Measurements from ENCODE around the gene TUBA4A. TPM values are rescaled to one million over a fixed set of nuclear protein-coding genes. Genes with fewer than 3 reads are reported as not detected.

The TUBA4A gene
- polyA plus RNA-seq, 1 donor (not counting 4 experiments of a cell fraction or from before 2014, with no cell fraction given): 524 TPM

DNA sequence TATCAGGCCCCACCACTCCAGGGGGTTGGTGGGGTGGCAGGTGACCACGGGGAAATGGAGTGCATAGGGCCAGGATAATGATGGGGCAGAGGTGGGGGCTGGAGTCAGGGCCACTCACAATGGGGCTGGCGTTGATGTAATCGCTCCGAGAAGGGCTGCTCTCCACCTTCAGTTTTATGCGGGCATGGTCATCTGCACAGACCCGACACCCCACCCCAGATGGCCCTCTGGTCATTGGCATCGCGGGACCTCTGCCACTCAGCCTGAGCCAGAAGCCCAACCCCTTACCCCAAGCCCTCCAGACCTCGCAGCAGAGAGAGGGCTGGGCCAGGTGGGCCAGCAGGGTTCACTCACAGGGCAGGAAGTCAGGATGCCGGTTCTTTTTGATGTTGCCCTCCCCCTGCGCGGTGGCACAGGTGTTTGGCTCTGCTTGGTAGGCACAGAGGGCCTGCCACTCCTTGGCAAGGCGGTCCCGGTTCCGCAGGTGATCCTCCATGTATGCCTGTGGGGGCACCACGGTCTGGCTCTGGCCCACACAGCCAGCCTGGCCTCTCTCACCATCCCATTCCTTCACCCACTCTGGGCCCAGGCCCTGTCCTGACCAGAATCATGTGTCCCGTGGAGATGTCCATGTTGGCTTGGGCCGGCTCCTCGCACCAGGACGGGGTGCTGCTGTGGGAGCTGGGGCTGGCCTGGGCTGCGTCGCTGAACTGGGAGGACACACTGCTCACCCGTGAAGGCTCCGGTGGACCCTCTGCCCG is 43.1 kb upstream of the TUBA4A start:
- no peak for TF ChIP-seq EZH2 (IDR thresholded peaks at IDR 0.05; ENCODE audit: low read length)
- TF ChIP-seq, protein P1, sequence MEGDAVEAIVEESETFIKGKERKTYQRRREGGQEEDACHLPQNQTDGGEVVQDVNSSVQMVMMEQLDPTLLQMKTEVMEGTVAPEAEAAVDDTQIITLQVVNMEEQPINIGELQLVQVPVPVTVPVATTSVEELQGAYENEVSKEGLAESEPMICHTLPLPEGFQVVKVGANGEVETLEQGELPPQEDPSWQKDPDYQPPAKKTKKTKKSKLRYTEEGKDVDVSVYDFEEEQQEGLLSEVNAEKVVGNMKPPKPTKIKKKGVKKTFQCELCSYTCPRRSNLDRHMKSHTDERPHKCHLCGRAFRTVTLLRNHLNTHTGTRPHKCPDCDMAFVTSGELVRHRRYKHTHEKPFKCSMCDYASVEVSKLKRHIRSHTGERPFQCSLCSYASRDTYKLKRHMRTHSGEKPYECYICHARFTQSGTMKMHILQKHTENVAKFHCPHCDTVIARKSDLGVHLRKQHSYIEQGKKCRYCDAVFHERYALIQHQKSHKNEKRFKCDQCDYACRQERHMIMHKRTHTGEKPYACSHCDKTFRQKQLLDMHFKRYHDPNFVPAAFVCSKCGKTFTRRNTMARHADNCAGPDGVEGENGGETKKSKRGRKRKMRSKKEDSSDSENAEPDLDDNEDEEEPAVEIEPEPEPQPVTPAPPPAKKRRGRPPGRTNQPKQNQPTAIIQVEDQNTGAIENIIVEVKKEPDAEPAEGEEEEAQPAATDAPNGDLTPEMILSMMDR (optimal IDR thresholded peaks at IDR 0.05 in 1 of 3, IDR thresholded peaks at IDR 0.05 in 1 of 3, conservative IDR thresholded peaks at IDR 0.05 in 1 of 3; ENCODE audit: extremely low read depth in 1 of 3, insufficient read depth in 2 of 3, low read length in 3 of 3): no peak
- no peaks in the 10 kb centered on the region for H3K79me2 ChIP-seq (ENCODE audit: control insufficient read depth, insufficient read depth, low read length)
- dilution Hi-C loops (cut with MboI; ENCODE audit: extremely low pct_ligation_motif_present, low sequenced_read_pairs): no loop called here
- H3K4me1 ChIP-seq (ENCODE audit: control insufficient read depth, extremely low read depth, insufficient read depth, low read length): peaks cover 4% of the 10 kb centered on the region
- no peak overlapping the region for H3K27ac ChIP-seq (ENCODE audit: control insufficient read depth, insufficient read depth, low read length)
- no peak overlapping the region for H3K4me2 ChIP-seq (ENCODE audit: control insufficient read depth, extremely low read depth, insufficient read depth, low read depth, low read length)
- H3K4me3 ChIP-seq (ENCODE audit: control insufficient read depth in 2 of 3, extremely low read depth in 1 of 3, insufficient read depth in 2 of 3, low read depth in 1 of 3, low read length in 3 of 3): no peak overlapping the region
- no peak overlapping the region for H2AFZ ChIP-seq (ENCODE audit: control insufficient read depth, low read length)
- peaks cover 26% of the 10 kb centered on the region for H3K27me3 ChIP-seq (ENCODE audit: control insufficient read depth, extremely low read depth, insufficient read depth, low read length)
- no peak overlapping the region for H3K9ac ChIP-seq (ENCODE audit: control insufficient read depth, extremely low read depth, insufficient read depth, low read length)
- no peaks in the 10 kb centered on the region for H3K36me3 ChIP-seq (ENCODE audit: control insufficient read depth in 2 of 2, extremely low read depth in 1 of 2, insufficient read depth in 2 of 2, low read length in 2 of 2)
- H3K9me3 ChIP-seq (ENCODE audit: control insufficient read depth, low read depth, low read length): no peaks in the 10 kb centered on the region
- no peak for FAIRE-seq
- no peak for DNase-seq (ENCODE audit: low read depth, low spot score)
- H3K9me1 ChIP-seq (ENCODE audit: control insufficient read depth, extremely low read depth, insufficient read depth, low read length): no peaks in the 10 kb centered on the region
- no peaks in the 10 kb centered on the region for H4K20me1 ChIP-seq (ENCODE audit: control insufficient read depth, extremely low read depth, insufficient read depth, low read length)

DNA sequence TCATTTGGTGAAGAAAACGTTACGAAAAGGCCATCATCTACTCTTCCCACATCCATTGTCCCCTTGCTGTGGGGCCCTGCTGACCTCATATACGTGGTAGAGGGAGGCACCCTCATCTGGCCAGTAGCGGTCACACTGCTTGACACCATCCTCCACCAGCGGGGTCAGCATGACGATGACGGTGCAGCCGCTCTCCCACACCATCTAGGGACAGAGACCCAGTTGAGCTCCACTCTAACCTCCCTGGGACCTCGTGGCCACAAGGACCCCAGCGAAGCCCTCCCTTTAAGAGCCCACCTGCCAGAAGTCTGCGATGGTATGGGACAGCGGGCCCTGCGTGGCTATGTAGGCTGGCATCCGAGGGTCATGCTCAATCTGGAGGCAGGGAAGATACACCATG is 42.4 kb upstream of the TUBA4A start:
- Histone ChIP-seq H3K9me1 (ENCODE audit: control insufficient read depth, extremely low read depth, insufficient read depth, low read length) (no peaks in the 10 kb centered on the region), H4K20me1 (ENCODE audit: control insufficient read depth, extremely low read depth, insufficient read depth, low read length) (no peaks in the 10 kb centered on the region), H3K36me3 (ENCODE audit: control insufficient read depth in 2 of 2, extremely low read depth in 1 of 2, insufficient read depth in 2 of 2, low read length in 2 of 2) (no peaks in the 10 kb centered on the region), H3K9ac (ENCODE audit: control insufficient read depth, extremely low read depth, insufficient read depth, low read length) (no peak overlapping the region), H3K79me2 (ENCODE audit: control insufficient read depth, insufficient read depth, low read length) (no peaks in the 10 kb centered on the region), H3K4me1 (ENCODE audit: control insufficient read depth, extremely low read depth, insufficient read depth, low read length) (peaks cover 4% of the 10 kb centered on the region), H3K4me2 (ENCODE audit: control insufficient read depth, extremely low read depth, insufficient read depth, low read depth, low read length) (no peak overlapping the region), H3K4me3 (ENCODE audit: control insufficient read depth in 2 of 3, extremely low read depth in 1 of 3, insufficient read depth in 2 of 3, low read depth in 1 of 3, low read length in 3 of 3) (no peak overlapping the region), H2AFZ (ENCODE audit: control insufficient read depth, low read length) (no peak overlapping the region), H3K27ac (ENCODE audit: control insufficient read depth, insufficient read depth, low read length) (no peak overlapping the region), H3K27me3 (ENCODE audit: control insufficient read depth, extremely low read depth, insufficient read depth, low read length) (peaks cover 20% of the 10 kb centered on the region), H3K9me3 (ENCODE audit: control insufficient read depth, low read depth, low read length) (no peaks in the 10 kb centered on the region)
- DNase-seq (ENCODE audit: low read depth, low spot score): no peak
- dilution Hi-C loops (cut with MboI; ENCODE audit: extremely low pct_ligation_motif_present, low sequenced_read_pairs): no loop called here
- FAIRE-seq: no peak
- no peak for TF ChIP-seq EZH2 (IDR thresholded peaks at IDR 0.05; ENCODE audit: low read length)
- TF ChIP-seq, protein P1 (optimal IDR thresholded peaks at IDR 0.05 in 1 of 3, IDR thresholded peaks at IDR 0.05 in 1 of 3, conservative IDR thresholded peaks at IDR 0.05 in 1 of 3; ENCODE audit: extremely low read depth in 1 of 3, insufficient read depth in 2 of 3, low read length in 3 of 3): no peak

Measured in keratinocyte (primary cell).